Fibroblast of peridontal ligament (primary cell): ENCODE measurements around the gene LINS1.

Experiments
- DNase-seq: peaks from one replicate; pipeline ENCODE4 v3.0.0-alpha.2; 2010; ENCODE audit errors: extremely low read depth

The LINS1 gene

GRCh38 chr15:100602064-100602822 is at the start of gene LINS1, which contains the start of gene ASB7:
Gene LINS1 (minus strand): TSS chr15:100602184. CDS start chr15:100580842, 21,342 bp downstream.
Gene ASB7 (plus strand): TSS chr15:100602589. CDS start chr15:100612217, 9,628 bp downstream.
- peak; percentile 100 for DNase-seq

GRCh38 chr15:100651253-100651652 is 49.3 kb upstream of the LINS1 start:
- DNase-seq: peak; percentile 31

GRCh38 chr15:100650685-100651084 is 48.7 kb upstream of the LINS1 start:
- DNase-seq: no peak

- DNase-seq: no peak
Observed at GRCh38 chr15:100648951-100649350, 47.0 kb upstream of the LINS1 start.

GRCh38 chr15:100645671-100646070 is 43.7 kb upstream of the LINS1 start:
- no peak for DNase-seq

- no peak for DNase-seq
Observed at GRCh38 chr15:100642950-100643338, 41.0 kb upstream of the LINS1 start.

GRCh38 chr15:100642213-100642949 is 40.4 kb upstream of the LINS1 start:
- DNase-seq: no peak

- DNase-seq: no peak
Observed at GRCh38 chr15:100638177-100638730, 36.3 kb upstream of the LINS1 start.

- DNase-seq: no peak
Observed at GRCh38 chr15:100635406-100636071, 33.6 kb upstream of the LINS1 start.

- DNase-seq: no peak
Observed at GRCh38 chr15:100633763-100634075, 31.7 kb upstream of the LINS1 start.

GRCh38 chr15:100631831-100632230 is 29.8 kb upstream of the LINS1 start:
- DNase-seq: no peak

- DNase-seq: peak; percentile 42
Observed at GRCh38 chr15:100628746-100629145, 26.8 kb upstream of the LINS1 start.

GRCh38 chr15:100627789-100628395 is 25.9 kb upstream of the LINS1 start:
- peak; percentile 92 for DNase-seq

GRCh38 chr15:100623301-100623700 is 21.3 kb upstream of the LINS1 start:
- DNase-seq: peak; percentile 46

GRCh38 chr15:100616700-100617099 is 14.7 kb upstream of the LINS1 start:
- DNase-seq: no peak

GRCh38 chr15:100615801-100616200 is 13.8 kb upstream of the LINS1 start:
- peak; percentile 23 for DNase-seq

- DNase-seq: no peak
Observed at GRCh38 chr15:100614918-100615317, 12.9 kb upstream of the LINS1 start.

GRCh38 chr15:100614336-100614735 is 12.4 kb upstream of the LINS1 start:
- no peak for DNase-seq

- DNase-seq: no peak
Observed at GRCh38 chr15:100613208-100613607, 11.2 kb upstream of the LINS1 start.

- no peak for DNase-seq
Observed at GRCh38 chr15:100612539-100612938, 10.6 kb upstream of the LINS1 start.

- DNase-seq: no peak
Observed at GRCh38 chr15:100602823-100603393, 924 bp upstream of the LINS1 start.
